HUES48 (cell line): ENCODE measurements around the gene CARD9.
"Not testable (repeated sequence)": the region's sequence is repeated elsewhere in the genome, so short reads cannot be mapped to it uniquely, and the experiment has no call there.

Experiments
- H3K27ac ChIP-seq: one replicate; pipeline ENCODE4 v1.7.0; 2013; ENCODE audit warnings: low read depth, low read length, inconsistent platforms
- H3K27me3 ChIP-seq: 2 replicates; pipeline ENCODE4 v1.6.1; 2013; ENCODE audit warnings: mild to moderate bottlenecking, low read length; ENCODE audit not compliant: control insufficient read depth, insufficient read depth
- H3K36me3 ChIP-seq: 2 replicates; pipeline ENCODE4 v1.6.1; 2013; ENCODE audit warnings: low read length; ENCODE audit not compliant: control insufficient read depth, insufficient read depth
- H3K4me1 ChIP-seq: 2 replicates; pipeline ENCODE4 v1.6.1; 2013; ENCODE audit warnings: mild to moderate bottlenecking, low read length; ENCODE audit not compliant: control insufficient read depth, insufficient read depth
- H3K4me3 ChIP-seq: 2 replicates; pipeline ENCODE4 v1.5.1; 2013; ENCODE audit warnings: mild to moderate bottlenecking, low read depth, low read length
- H3K9ac ChIP-seq: 2 replicates; pipeline ENCODE4 v1.6.1; 2013; ENCODE audit warnings: mild to moderate bottlenecking, low read depth, low read length, moderate library complexity
- H3K9me3 ChIP-seq: 2 replicates; pipeline ENCODE4 v1.6.1; 2013; ENCODE audit warnings: low read length; ENCODE audit not compliant: control insufficient read depth, insufficient read depth

The CARD9 gene

DNA sequence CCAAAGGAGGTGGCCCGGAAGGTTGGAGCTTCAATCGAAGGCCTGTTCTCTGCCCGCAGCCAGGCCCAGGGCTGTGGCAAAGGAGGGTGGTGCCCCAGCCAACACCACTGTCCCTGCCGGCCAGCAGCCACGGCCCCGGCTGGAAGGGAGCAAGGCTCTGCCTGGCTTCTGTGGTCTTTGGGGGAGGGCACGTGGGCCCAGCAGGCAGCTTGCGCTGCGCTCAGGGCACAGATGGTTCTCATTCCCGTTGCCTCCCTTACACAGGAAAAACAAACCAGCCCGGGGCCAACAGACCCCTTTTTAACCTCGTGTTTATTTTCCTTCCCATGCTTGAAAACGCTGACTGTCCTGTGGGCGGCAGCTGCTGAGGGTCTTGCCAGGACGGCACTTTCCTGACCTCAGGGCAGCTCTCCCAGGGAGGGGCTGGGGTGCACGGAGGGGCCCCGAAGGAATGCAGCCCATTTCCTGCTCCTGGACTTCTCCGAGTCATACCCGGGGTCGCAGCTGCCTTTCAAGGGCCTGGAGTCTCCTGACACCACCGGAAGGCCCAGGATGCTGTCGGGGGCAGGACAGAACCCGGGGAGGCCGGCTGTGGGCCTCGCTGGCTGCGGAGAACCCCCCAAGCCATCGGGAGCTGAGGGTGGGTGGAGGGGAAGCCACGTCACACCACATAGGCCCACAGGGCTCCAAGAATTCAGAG lies 47.3 kb downstream of the CARD9 start:
- H3K4me3 ChIP-seq: no peak overlapping the region
- H3K9ac ChIP-seq: no peak overlapping the region
- H3K9me3 ChIP-seq: no peaks in the 10 kb centered on the region
- no peaks in the 10 kb centered on the region for H3K36me3 ChIP-seq
- H3K27me3 ChIP-seq: no peaks in the 10 kb centered on the region
- H3K4me1 ChIP-seq: peaks cover 19% of the 10 kb centered on the region
- H3K27ac ChIP-seq: peak overlapping the region; percentile 50

DNA sequence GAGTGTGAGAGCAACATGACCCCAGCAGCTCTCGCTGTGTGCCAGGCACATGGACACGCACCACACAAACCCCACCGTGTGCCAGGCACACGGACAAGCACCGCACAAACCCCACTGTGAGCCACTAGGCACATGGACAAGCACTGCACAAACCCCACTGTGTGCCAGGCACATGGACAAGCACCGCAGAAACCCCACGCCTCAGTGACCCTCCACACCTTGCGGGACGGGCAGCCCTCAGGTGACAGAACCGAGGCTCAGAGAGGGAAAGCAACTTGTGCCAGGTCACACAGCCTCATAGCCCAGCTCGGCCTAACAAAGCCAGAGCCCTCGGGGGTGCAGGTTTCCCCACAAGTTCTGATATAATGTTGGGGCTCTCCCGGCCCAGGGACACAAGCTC lies 48.1 kb downstream of the CARD9 start:
- H3K9ac ChIP-seq: no peak overlapping the region
- H3K27ac ChIP-seq: no peak overlapping the region

DNA sequence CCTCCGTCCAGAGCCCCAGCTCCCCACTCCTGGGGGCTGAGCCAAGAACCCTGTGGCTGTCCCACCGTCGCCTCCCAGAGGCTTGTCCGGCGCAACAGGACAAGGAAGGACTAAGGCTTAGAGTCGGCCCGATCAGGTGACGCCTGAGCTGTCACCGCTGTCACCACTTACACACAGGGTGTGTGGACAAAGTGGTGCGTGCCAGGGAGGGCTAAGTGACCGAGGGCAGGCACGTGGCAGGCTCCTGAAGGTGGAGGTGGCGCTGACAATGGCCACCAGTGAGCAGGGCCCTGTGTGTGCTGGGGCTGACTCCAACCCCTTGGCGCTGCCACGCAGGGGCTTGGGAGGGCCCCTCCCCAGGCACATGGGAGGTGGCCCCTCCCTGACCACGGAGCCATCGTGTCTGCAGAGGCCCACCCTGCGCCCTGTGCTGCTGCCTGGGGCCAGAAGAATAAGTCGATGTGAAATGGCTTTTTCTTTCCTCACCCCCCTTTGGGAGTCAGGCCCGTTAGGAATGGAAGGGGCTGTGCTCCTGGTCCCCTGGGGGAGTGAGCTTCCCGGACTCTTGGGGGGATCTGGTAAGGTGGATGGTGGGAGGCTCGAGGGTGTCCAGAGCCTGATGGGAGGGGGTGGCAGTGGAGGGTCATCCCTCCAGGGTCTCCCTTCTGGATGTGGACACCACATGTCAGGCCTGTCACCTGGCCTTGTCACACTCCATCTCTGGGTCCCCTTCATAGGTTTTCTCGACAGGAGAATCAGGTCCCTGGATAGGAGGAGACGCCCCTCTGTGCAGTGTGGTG lies 48.8 kb downstream of the CARD9 start:
- H3K9me3 ChIP-seq: no peaks in the 10 kb centered on the region
- H3K9ac ChIP-seq: no peak overlapping the region
- no peaks in the 10 kb centered on the region for H3K27me3 ChIP-seq
- H3K36me3 ChIP-seq: no peaks in the 10 kb centered on the region
- H3K4me3 ChIP-seq: no peak overlapping the region
- H3K27ac ChIP-seq: no peak overlapping the region
- H3K4me1 ChIP-seq: peaks cover 19% of the 10 kb centered on the region

More for the DNA sequence above, 48.1 kb downstream of the CARD9 start:
- Histone ChIP-seq H3K4me3 (no peak overlapping the region), H3K4me1 (peaks cover 19% of the 10 kb centered on the region), H3K36me3 (no peaks in the 10 kb centered on the region), H3K9me3 (no peaks in the 10 kb centered on the region), H3K27me3 (no peaks in the 10 kb centered on the region)

- peaks cover 18% of the 10 kb centered on the region for H3K4me1 ChIP-seq
- H3K9me3 ChIP-seq: no peaks in the 10 kb centered on the region
- H3K9ac ChIP-seq: no peak overlapping the region
- no peak overlapping the region for H3K27ac ChIP-seq
- no peaks in the 10 kb centered on the region for H3K36me3 ChIP-seq
- no peak overlapping the region for H3K4me3 ChIP-seq
- H3K27me3 ChIP-seq: no peaks in the 10 kb centered on the region
These were observed 50.1 kb downstream of the CARD9 start for GRCh38 chr9:136323371-136323789.

DNA sequence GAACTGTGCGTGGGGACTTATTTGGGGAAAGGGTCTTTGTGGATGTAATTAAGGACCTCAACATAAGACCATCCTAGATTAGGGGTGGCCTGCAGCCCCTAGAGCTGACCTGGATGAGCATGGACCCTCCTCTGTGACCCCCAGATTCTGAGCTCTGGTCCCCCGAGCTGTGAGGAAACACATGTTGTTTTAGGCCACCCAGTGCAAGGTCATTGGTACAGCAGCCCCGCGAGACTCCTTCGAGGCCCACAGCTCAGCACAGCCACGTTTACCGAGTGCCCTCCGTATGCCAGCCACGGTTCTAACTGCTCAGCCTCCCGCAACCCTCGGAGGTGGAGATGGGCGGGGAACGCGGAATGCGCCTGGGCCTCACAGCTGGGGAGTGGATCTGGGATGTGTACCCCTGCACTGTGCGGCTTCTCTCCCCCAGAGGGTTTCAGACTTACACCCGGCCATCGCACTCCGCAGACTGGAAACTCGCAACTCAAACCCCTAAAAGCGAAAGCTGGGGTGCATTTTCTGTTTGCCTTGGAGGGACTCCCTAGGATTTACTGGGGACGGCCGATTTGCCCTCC lies 50.6 kb downstream of the CARD9 start:
- H3K4me1 ChIP-seq: peaks cover 14% of the 10 kb centered on the region
- no peaks in the 10 kb centered on the region for H3K27me3 ChIP-seq

GRCh38 chr9:136321561-136321960 lies 51.9 kb downstream of the CARD9 start:
- H3K9ac ChIP-seq: no peak overlapping the region
- H3K27me3 ChIP-seq: no peaks in the 10 kb centered on the region
- H3K4me3 ChIP-seq: no peak overlapping the region
- no peak overlapping the region for H3K27ac ChIP-seq
- H3K4me1 ChIP-seq: peaks cover 9% of the 10 kb centered on the region
- no peaks in the 10 kb centered on the region for H3K36me3 ChIP-seq
- no peaks in the 10 kb centered on the region for H3K9me3 ChIP-seq

More for the DNA sequence above, 50.6 kb downstream of the CARD9 start:
- Histone ChIP-seq H3K9me3 (no peaks in the 10 kb centered on the region), H3K4me3 (no peak overlapping the region), H3K9ac (no peak overlapping the region), H3K36me3 (no peaks in the 10 kb centered on the region), H3K27ac (no peak overlapping the region)

DNA sequence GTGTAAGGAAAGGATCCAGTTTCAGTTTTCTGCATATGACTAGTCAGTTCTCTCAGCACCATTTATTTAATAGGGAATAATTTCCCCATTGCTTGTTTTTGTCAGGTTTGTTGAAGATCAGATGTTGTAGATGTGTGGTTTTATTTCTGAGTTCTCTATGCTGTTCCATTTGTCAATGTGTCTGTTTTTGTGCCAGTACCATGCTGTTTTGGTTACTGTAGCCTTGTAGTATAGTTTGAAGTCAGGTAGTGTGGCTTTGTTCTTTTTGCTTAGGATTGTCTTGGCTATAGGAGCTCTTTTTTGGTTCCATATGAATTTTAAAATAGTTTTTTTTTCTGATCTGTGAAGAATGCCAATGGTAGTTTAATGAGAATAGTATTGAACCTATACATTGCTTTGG lies 52.5 kb downstream of the CARD9 start:
- not testable (repeated sequence) for H3K9ac ChIP-seq, H3K27me3 ChIP-seq, H3K36me3 ChIP-seq, H3K4me1 ChIP-seq, H3K9me3 ChIP-seq, H3K27ac ChIP-seq, H3K4me3 ChIP-seq

GRCh38 chr9:136319955-136320354 lies 53.5 kb downstream of the CARD9 start:
- H3K4me3 ChIP-seq, H3K9ac ChIP-seq, H3K4me1 ChIP-seq, H3K27me3 ChIP-seq, H3K9me3 ChIP-seq, H3K36me3 ChIP-seq, H3K27ac ChIP-seq: not testable (repeated sequence)

DNA sequence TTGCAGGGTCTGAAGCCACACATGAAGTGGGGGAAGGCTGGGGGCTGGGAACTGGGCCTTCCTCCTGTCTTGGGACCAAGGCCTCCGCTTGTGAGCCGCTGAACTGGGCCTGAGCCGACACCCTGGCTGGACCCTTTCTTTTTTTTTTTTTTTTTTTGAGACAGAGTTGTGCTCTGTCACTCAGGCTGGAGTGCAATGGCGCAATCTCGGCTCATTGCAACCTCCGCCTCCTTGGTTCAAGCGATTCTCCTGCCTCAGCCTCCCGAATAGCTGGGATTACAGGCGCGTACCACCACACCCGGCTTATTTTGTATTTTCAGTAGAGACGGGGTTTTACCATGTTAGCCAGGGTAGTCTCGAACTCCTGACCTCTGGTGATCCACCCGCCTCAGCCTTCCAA lies 54.2 kb downstream of the CARD9 start:
- H3K9me3 ChIP-seq: peaks cover 12% of the 10 kb centered on the region
- not testable (repeated sequence) for H3K27ac ChIP-seq, H3K4me3 ChIP-seq, H3K36me3 ChIP-seq, H3K9ac ChIP-seq, H3K4me1 ChIP-seq, H3K27me3 ChIP-seq

GRCh38 chr9:136318776-136319241 lies 54.7 kb downstream of the CARD9 start:
- H3K9ac ChIP-seq: no peak overlapping the region
- no peaks in the 10 kb centered on the region for H3K36me3 ChIP-seq
- peaks cover 12% of the 10 kb centered on the region for H3K9me3 ChIP-seq
- H3K27ac ChIP-seq: no peak overlapping the region
- H3K27me3 ChIP-seq: no peaks in the 10 kb centered on the region
- H3K4me3 ChIP-seq: no peak overlapping the region
- H3K4me1 ChIP-seq: no peaks in the 10 kb centered on the region
